Neural progenitor cell (in vitro differentiated cells): ENCODE results near the gene HIRA.

ENCODE experiments used
- EZH2 ChIP-seq: fragments of 200-600 bp; sonication (generic); IDR thresholded peaks from 2 replicates; pipeline ENCODE4 v1.6.1; 2017; ENCODE audit warnings: antibody characterized with exemption, mild to moderate bottlenecking, moderate library complexity
- TF ChIP-seq, protein P1 (sequence below): fragments of 200-600 bp; sonication (generic); IDR thresholded peaks from 2 replicates; pipeline ENCODE4 v1.5.1; 2017; ENCODE audit warnings: antibody characterized with exemption, mild to moderate bottlenecking

DNA sequence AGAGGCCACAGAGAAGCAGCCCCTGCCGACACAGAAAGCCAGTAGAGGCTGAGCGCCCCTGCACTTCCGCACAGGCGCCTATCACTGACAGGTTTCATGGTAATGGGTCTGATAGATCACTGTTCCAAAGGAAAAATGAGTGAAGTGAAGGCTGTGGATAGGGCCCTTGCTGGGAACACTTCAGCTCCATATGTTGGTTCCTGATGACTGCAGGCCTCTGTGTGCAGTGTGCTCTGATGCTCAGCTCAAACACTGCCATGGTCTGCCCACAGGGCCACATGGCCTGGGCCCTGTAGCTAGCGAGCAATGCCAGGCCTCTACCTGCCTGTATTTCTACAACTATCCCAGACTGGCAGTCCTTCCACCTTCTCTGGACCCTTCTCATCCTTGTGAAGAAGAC lies 77.3 kb downstream of the HIRA start:
- TF ChIP-seq, protein P1, sequence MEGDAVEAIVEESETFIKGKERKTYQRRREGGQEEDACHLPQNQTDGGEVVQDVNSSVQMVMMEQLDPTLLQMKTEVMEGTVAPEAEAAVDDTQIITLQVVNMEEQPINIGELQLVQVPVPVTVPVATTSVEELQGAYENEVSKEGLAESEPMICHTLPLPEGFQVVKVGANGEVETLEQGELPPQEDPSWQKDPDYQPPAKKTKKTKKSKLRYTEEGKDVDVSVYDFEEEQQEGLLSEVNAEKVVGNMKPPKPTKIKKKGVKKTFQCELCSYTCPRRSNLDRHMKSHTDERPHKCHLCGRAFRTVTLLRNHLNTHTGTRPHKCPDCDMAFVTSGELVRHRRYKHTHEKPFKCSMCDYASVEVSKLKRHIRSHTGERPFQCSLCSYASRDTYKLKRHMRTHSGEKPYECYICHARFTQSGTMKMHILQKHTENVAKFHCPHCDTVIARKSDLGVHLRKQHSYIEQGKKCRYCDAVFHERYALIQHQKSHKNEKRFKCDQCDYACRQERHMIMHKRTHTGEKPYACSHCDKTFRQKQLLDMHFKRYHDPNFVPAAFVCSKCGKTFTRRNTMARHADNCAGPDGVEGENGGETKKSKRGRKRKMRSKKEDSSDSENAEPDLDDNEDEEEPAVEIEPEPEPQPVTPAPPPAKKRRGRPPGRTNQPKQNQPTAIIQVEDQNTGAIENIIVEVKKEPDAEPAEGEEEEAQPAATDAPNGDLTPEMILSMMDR, result no peak
- no peak for TF ChIP-seq EZH2
